ENCODE results near the gene EFNA3.

EFNA3 gene

DNA sequence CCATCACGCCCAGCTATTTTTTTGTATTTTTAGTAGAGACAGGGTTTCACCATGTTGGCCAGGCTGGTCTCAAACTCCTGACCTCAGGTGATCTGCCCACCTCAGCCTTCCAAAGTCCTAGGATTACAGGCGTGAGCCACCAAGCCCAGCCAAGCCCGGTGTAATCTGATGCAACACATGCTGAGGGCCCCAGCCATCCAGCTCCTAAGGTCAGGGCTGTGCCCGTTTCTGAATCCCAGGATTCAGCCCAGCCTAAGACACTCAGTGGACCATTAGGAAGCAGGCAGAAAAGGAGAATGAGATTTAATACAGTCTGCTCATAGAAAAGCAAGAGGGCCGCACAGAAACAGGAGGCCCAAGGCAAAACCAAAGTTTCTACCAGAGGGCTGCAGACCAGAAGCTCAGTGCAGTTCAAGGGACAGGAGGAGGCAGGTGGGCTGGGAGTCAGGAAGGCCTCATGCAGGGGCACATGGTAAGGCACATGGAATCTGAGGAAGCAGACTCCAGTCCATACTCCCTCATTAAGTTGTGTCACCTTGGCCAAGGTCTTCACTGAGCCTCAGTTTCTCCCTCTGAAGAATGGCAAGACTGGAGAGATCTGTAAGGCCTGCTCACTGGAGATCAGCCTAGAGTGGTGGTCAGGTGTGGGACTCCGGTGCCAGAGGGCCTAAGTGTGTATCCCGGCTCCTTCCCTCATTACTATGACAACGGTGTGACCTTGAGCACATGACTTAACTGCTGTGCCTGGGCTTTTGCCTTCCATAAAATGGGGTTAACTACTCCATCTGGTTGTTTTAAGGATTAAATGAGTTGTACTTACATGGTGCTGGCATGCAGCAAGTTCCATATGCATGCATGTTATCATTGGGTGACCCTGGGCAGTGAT, 29.9 kb upstream of the EFNA3 start:
- no peak for DNase-seq (ENCODE audit: low spot score)

DNA sequence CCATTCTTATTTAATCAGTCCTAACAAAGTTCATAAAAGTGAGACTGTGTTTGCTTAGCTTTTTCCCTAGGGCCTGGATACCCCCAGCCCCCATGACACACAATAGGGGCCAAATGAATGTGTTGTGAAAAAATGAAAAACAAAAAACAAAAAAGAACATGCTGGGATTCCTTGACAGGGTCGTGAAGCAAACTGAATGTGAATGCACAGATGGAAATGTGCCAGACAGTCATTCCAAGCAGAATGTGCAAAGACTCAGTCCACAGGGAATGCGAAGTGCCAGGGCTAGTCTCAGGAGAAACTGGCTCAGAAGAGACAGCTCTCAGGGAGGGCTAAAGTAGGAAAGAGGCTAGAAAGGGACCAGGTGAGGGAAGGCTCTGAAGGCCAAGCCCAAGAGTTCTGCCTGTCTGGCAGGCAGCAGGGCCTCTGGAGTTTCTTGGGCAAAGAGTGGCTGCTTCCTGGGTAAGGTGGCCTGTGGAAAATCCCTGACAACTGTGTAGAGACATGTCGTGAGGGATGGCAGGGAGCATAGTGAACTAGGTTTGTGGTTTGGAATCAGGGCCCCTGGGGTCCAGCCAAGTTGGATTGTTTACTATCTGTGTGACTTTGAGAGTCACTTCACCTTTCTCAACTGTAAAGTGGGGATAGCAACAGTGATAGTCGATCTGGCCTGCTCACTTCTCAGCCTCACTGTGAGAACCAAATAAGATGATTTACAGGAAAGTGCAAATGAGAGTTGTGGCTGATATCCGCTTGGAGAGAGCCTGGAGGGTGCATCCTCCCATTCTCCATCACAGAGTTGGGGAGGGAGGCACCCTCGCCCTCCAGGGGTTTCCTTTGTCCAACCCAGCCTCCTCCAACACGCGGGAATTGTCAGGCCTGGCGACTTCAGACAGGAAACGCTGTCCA, 28.7 kb upstream of the EFNA3 start:
- DNase-seq (ENCODE audit: low spot score): no peak

DNA sequence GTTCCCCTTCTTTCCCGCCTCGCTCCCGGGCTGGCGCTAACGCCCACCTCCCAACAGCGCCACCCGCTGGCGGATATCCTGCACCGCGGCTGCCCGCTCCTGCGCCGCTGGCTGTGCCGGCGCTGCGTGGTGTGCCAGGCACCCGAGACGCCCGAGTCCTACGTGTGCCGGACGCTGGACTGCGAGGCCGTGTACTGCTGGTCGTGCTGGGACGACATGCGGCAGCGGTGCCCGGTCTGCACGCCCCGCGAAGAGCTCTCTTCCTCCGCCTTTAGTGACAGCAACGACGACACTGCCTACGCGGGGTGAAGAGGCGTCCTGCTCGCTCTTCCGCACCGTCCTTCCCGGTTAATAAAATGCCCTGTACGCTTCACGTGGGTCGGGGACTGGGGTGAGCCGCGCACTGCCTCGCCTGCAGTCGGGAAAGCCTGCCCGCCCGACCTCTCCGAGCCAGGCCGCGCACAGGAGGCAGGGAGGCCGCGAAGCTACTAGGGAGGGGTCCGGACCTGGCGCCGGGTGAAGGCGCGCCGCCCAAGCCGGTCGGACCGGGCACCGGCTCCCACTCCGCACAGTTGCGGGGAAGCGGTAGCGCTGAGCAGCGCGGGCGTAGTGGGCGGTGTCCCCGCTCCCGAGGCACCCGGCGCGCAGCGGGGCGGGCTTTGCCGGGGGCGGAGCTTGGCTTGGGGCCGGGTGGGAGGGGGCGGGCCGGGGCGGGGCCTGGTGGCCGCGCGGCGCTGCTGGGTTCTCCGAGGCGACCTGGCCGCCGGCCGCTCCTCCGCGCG, 27.9 kb upstream of the EFNA3 start, which contains the start of gene ADAM15:
Gene ADAM15 (plus strand): TSS at position 757 of the 782 bp plus-strand sequence. CDS start 71 bp downstream, outside the sequence.
- peak; percentile 74 for DNase-seq (ENCODE audit: low spot score)

DNA sequence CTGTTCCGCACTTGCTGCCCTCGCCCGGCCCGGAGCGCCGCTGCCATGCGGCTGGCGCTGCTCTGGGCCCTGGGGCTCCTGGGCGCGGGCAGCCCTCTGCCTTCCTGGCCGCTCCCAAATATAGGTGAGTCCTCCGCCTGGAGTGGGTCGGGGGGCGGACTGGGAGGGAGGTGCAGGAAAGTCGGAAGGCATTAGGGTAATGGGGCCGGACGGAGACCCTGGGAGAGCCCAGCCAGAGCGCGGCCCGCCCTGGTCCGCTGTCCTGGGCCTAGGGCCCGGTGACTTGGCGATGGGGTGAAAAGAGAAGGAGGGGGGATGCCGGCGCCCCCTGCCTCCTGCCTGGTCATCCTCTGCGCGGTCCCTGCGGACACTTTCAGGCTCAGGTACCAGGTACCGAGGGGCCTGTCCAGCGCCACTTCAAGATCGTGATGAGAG, 27.3 kb upstream of the EFNA3 start:
- no peak for DNase-seq (ENCODE audit: low spot score)

DNA sequence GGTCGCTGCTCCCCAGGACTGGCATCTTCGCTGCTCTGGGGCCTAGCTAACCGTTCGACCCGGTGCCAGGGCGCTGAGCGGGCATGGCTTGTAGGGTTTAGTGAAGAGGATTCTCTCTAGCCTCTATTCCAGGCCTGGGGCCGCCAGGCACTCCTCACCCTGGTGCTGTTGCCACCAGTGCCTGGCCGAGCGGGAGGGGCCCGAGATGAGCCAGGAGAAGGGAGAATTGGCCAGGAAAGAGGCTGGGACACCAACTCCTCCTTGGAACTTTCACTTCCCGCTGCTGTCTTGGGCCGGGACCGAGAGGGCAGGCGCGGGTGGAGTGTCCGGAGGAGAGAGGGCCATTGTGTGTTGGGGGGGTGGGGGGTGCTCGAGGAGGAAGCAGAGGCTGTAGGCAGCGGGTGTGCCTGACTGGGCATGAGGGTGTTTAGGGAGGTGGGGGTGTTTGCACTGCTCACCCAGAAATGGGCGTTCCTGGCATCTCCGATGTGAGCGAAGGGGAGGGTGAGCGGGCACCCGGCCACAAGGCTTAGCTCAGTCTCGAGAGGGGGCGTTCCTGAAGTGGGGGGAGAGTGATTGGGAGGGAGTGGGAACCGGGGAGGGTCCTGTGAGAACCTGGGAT, 26.7 kb upstream of the EFNA3 start:
- DNase-seq (ENCODE audit: low spot score): peak; percentile 47

DNA sequence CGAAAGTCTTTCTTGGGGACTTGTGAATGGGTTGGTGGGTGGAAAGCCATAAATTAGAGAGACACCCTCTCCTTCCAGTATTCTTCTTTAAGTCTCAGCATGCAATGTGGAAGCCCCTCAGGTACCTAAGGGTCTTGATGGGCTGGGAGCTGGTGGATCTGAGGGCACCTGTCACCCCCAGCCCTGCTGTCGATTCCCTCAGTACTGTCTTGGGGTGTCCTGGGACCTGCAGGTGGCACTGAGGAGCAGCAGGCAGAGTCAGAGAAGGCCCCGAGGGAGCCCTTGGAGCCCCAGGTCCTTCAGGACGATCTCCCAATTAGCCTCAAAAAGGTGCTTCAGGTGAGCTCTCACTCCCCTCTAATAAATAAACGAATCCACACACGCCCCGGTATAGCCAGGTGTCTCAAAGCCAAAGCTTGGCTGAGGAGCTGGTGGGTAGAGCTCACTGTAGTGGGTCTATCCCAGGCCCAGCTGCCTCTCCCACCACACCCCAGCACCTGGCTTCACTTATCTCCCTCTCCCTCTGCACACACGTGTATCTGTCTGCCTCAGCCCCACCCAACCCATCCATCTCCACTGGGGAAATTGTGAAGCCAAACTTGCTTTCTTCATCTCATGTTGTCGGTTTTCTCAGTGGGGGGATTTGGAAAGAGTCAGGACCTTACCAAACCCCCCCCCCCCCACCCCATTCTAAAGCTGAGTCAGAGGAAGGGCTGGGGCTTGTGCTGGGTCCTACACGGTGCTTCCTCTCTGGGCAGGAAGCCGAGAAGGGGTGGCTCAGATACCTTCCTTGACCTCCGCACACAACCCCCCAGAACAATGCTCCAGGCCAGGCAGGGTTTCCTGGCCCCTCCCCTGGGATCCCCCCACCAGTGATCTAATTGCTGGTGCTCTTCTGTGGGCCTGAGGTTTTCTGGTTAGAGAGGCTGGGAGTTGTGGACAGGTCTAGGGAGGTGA, 25.9 kb upstream of the EFNA3 start:
- no peak for DNase-seq (ENCODE audit: low spot score)

DNA sequence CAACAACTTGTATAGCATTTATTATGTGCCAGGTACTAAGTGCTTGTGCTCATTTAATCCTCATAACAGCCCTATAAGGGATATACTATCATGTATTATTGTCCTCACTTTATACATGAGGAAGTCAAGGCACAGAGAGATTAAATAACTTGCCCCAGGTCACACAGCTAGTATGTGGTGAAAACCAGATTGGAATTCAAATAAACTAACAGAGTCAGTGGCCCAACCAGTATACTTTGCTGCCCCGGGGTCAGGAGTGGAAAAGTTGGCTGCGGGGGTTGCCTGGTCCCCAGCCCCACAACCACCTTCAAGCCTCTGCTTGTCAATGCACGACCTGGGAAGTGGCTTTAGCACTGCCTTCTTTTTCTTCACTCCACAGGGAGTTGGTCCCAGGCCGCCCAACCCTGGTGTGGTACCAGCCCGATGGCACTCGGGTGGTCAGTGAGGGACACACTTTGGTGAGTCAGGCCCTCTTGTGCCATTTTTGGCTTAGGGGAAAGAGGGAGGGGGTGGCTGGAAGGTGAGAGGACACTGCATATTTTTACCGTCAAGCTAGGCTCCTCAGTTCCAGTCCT, 25.0 kb upstream of the EFNA3 start:
- DNase-seq (ENCODE audit: low spot score): no peak

DNA sequence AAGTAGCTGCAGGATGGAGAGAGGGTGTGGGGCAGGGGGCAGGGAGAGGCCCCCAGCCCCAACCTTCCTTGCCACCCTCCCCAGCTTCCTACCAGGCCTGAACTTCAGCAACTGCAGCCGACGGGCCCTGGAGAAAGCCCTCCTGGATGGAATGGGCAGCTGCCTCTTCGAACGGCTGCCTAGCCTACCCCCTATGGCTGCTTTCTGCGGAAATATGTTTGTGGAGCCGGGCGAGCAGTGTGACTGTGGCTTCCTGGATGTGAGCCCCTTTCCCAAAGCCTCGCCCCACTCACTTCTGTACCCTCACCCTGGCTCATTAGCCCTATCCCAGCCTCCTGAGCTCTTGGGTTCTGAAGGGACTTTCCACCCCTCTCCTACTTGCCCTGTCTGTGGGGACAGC, 21.5 kb upstream of the EFNA3 start:
- DNase-seq (ENCODE audit: low spot score): no peak

DNA sequence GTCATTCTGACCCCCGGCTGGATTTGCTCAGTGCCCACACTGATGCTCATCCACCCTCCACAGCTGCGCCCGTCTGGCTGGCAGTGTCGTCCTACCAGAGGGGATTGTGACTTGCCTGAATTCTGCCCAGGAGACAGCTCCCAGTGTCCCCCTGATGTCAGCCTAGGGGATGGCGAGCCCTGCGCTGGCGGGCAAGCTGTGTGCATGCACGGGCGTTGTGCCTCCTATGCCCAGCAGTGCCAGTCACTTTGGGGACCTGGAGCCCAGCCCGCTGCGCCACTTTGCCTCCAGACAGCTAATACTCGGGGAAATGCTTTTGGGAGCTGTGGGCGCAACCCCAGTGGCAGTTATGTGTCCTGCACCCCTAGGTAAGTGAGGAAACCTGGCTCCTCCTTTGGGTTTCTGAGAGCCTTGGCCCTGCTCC, 20.8 kb upstream of the EFNA3 start:
- DNase-seq (ENCODE audit: low spot score): no peak

DNA sequence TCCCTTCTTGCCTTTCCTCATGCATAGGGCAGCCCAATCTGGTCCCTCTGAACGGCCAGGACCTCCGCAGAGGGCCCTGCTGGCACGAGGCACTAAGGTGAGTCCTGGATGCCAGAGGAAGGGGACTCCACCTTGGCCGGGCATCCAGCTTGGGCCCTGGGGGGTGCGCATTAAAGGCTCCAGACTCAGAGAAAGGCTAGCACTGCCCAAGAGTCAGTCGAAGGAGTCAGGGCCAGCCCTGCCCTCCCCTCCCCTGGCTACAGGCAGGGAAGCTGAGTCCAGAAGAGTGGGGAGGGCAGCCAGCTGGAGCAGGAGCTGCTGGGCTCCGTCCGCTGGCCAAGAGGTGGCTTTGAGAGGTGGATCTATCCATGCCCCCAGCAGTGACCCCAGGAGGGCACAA, 17.9 kb upstream of the EFNA3 start:
- no peak for DNase-seq (ENCODE audit: low spot score)

DNA sequence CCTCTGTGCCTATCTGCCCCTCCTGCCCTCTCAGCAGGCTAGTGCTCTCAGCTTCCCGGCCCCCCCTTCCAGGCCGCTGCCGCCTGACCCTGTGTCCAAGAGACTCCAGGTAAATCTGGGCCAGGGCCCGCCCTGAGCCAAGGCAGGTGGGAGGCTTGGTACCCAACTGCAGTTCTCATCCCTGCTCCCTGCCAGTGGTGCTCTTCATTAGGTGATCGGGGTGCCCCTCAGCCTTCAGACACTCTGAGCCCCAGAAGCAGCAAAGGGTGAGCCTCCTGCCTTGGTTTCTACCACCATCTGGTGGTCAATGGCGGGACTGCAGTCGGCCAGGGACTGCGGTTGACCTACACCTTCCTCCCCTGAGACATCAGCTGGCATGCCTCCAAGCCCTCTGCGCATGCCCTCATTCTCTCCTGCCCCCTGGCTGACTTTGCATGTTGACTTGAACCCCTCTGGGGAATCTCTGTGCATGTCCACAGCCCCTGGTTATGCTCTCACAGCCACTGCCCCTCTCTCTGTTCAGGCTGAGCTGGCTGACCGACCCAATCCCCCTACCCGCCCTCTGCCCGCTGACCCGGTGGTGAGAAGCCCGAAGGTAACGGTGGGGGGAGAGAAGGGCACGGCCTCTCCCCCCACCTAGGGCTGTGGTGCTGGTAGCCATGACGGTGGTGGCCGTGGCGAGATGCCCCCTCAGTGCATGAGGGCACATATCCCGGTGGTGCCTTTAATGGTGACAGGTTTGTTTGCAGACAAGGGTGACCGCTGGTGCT, 17.1 kb upstream of the EFNA3 start:
- peak; percentile 88 for DNase-seq (ENCODE audit: low spot score)

DNA sequence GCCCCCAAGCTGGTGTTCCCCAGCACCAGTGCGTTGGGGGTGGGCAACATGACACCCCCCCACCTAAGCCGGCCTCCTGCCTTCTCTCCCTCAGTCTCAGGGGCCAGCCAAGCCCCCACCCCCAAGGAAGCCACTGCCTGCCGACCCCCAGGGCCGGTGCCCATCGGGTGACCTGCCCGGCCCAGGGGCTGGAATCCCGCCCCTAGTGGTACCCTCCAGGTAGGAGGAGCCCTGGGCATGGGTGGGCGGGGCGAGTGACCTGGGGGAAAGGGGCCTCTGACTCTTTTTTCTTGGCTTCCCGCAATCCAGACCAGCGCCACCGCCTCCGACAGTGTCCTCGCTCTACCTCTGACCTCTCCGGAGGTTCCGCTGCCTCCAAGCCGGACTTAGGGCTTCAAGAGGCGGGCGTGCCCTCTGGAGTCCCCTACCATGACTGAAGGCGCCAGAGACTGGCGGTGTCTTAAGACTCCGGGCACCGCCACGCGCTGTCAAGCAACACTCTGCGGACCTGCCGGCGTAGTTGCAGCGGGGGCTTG, 16.4 kb upstream of the EFNA3 start:
- DNase-seq (ENCODE audit: low spot score): no peak

DNA sequence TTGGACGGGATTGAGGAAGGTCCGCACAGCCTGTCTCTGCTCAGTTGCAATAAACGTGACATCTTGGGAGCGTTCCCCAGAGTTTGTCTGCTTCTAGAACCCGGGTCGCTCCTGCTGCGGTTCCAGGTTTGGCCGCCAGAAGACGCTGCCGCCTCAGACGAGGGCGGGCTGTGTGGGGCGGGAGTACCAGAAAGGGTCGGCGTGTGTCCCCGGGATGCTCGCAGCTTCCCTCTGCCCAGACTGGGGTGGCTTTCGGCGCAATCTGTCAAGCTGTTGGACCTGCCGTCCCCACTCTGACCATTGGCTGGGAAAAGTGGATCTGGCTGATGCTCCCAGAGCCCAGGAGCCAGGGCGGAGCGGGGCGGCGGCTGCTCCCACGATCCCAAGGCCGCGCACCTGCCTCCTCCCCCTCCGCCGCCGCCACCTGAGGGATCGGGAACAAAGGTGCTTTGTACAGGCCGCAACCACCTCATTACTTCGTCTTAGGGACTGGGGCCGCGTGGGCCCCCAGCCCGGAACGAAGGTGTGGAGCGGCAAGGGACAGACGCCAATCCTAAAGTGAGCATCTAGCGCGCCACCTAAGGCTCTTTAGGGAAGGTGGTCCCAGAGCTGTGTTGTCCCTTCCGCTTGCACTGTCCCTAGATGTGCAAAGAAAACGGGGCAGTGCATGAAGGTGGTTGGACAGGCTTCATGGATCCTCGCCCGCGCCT, 15.8 kb upstream of the EFNA3 start:
- peak; percentile 67 for DNase-seq (ENCODE audit: low spot score)

DNA sequence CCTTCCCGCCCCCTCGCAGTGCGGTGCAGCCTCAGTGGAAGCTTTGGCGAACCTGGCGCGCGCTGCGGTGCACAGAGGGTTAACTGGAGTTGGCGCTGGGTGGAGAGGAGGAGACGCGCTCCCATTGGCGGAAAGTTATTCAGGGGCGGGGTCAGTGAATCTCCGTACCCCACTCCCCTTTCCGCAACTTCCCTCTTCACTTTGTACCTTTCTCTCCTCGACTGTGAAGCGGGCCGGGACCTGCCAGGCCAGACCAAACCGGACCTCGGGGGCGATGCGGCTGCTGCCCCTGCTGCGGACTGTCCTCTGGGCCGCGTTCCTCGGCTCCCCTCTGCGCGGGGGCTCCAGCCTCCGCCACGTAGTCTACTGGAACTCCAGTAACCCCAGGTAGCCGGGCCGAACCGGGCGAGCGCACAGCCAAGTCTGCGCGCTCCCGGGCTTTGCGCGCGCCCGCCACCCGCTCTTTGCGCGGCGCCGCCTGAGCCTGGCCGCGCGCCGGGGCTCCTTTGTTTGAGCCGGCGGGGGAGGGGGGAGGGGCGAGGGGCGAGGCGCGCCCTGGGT, 15.0 kb upstream of the EFNA3 start, which contains the start of gene EFNA4:
Gene EFNA4 (plus strand): TSS at position 191 of the 561 bp plus-strand sequence. CDS start 84 bp downstream, at position 275.
- peak; percentile 86 for DNase-seq (ENCODE audit: low spot score)

DNA sequence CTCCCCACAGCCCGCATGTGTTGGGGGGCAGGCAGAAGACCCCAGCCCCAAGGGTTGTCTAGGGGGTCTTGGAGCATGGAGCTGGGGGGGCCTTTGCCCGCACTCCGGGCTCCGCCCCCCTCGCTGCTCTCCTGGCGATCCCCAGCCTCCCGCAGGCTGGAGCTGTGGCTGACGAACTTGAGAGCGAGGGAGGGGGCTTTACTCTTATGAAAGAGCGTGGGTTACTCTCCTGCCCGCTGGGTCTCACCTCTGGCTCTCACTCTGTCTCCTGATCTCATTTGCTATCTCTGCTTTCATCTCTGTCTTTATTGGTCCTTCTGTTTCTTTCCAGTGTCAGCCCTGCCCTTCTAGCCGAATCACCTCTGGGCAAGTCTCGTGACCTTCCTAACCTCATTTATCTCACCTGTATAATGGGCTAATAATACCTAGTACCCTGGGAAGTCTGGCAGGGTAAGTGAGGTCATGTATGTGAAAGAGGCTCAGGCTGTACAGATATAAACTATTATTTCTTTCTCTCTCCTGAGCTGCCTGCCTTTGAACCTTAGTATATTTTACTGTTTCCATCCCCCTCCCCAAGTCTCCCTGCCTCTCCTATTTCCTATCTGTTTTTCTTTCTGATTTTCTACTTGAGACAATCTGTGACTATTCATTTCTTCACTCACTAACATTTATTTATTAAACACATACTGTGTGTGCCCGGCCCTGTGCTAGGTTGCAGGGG, 14.4 kb upstream of the EFNA3 start:
- no peak for DNase-seq (ENCODE audit: low spot score)

DNA sequence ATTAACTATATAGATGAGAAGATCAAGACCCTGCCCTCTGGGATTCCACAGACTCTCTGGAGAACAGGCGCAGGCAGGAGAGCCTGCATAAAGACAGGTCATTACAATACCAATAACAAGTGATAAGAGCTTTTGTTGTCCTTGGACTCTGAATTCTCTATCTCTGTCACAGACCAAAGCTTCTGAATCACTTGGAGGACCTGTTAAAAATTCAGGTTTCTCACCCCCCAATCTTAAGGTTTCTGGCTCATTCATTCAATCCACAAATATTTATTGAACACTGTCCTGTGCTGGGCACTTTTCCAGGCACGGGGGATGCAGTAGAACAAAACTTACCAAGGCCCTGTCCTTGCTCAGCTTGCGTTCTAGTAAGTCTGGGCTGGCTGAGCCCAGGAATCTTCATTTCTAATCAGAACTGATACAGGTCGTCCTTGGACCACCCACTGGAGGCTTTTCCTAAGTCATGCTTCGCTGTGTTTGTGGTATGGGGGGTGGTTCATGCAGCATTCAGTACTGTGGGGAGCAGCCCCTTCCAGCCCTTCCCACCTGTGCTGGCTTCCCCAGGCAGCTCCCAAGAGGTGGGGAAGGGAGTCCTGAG, 13.7 kb upstream of the EFNA3 start:
- DNase-seq (ENCODE audit: low spot score): no peak

DNA sequence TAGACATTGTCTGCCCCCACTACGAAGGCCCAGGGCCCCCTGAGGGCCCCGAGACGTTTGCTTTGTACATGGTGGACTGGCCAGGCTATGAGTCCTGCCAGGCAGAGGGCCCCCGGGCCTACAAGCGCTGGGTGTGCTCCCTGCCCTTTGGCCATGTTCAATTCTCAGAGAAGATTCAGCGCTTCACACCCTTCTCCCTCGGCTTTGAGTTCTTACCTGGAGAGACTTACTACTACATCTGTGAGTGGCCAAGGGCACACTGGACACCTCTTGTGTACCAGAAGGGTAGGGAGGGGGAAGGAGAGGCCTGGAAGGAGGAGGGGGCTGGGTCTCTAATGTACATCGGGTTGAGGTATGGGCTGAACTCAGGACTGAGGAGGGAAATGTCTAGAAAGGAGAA, 11.9 kb upstream of the EFNA3 start:
- no peak for DNase-seq (ENCODE audit: low spot score)

Data from cerebellar cortex (tissue), 1 donor.